HFF-Myc (cell line): ENCODE results near the gene RASSF5.

ENCODE experiments used
- DNase-seq: peaks from one replicate; pipeline ENCODE4 v3.0.0-alpha.2; 2011; ENCODE audit warnings: low read depth; ENCODE audit errors: extremely low read depth
- H3K4me3 ChIP-seq: replicated peaks from 2 replicates; pipeline ENCODE4 v1.5.1; 2011; ENCODE audit warnings: low read depth, mild to moderate bottlenecking, control low read depth, low read length
- CTCF ChIP-seq: IDR thresholded peaks from 2 replicates; pipeline ENCODE4 v1.5.1; 2012; ENCODE audit warnings: mild to moderate bottlenecking, low read depth, low read length, control low read depth; ENCODE audit errors: missing control alignments

RASSF5 gene

GRCh38 chr1:206495493-206496046 lies 11.8 kb upstream of the RASSF5 start:
- TF ChIP-seq CTCF = no peak
- H3K4me3 ChIP-seq = no peak overlapping the region
- DNase-seq = no peak

GRCh38 chr1:206496131-206496793 lies 11.1 kb upstream of the RASSF5 start:
- no peak overlapping the region for H3K4me3 ChIP-seq
- TF ChIP-seq CTCF = no peak
- DNase-seq = no peak

GRCh38 chr1:206497363-206497762 lies 10.0 kb upstream of the RASSF5 start:
- DNase-seq = no peak

GRCh38 chr1:206497774-206498173 lies 9.6 kb upstream of the RASSF5 start:
- no peak for DNase-seq
- TF ChIP-seq CTCF = no peak
- H3K4me3 ChIP-seq = no peak overlapping the region

More at GRCh38 chr1:206497363-206497762, 10.0 kb upstream of the RASSF5 start:
- TF ChIP-seq CTCF = no peak
- no peak overlapping the region for H3K4me3 ChIP-seq

- DNase-seq = no peak
- no peak for TF ChIP-seq CTCF
- no peak overlapping the region for H3K4me3 ChIP-seq
Observed at GRCh38 chr1:206498685-206499084, 8.6 kb upstream of the RASSF5 start.

- DNase-seq = no peak
- no peak for TF ChIP-seq CTCF
- no peak overlapping the region for H3K4me3 ChIP-seq
Observed at GRCh38 chr1:206500046-206500445, 7.3 kb upstream of the RASSF5 start.
